ENCODE measurements around the gene RGS12.

GRCh38 chr4:3292571-3293400 is at the start of gene RGS12:
- TF ChIP-seq CTCF (IDR thresholded peaks at IDR 0.05; ENCODE audit: low read length) (no peak), EZH2 (IDR thresholded peaks at IDR 0.05; ENCODE audit: borderline replicate concordance, low read length) (no peak)

Data from OCI-LY1 (cell line).